ENCODE data around the gene QSOX2.

- TF ChIP-seq GATA3 (IDR thresholded peaks at IDR 0.05; ENCODE audit: low read depth, low read length): no peak
- TF ChIP-seq GATA2 (IDR thresholded peaks at IDR 0.05; ENCODE audit: low read depth, low read length): no peak
These were observed 48.0 kb upstream of the QSOX2 start for GRCh38 chr9:136293476-136294077.
